DMS 273 (cell line): ENCODE results near the gene ZNF205.
A peak's percentile ranks its signal among the peaks of the same experiment; 100 is the strongest.
"Not testable (repeated sequence)": the region's sequence is repeated elsewhere in the genome, so short reads cannot be mapped to it uniquely, and the experiment has no call there.

ENCODE experiments used
- DNase-seq: peaks from one replicate; lab custom pipeline; 2025; ENCODE audit not compliant: unreplicated experiment; lab: John Stamatoyannopoulos, UW

The ZNF205 gene

GRCh38 chr16:3148256-3149192 is 36.1 kb downstream of the ZNF205 start:
- DNase-seq, result no peak

- DNase-seq, result no peak
Observed at GRCh38 chr16:3149193-3149530, 36.8 kb downstream of the ZNF205 start.

GRCh38 chr16:3149630-3150345 is 37.4 kb downstream of the ZNF205 start:
- peak; percentile 85 for DNase-seq

- DNase-seq, result peak; percentile 98
Observed at GRCh38 chr16:3150346-3151218, 38.2 kb downstream of the ZNF205 start.

- DNase-seq, result no peak
Observed at GRCh38 chr16:3152027-3152276, 39.6 kb downstream of the ZNF205 start.

GRCh38 chr16:3152277-3152990 is 40.0 kb downstream of the ZNF205 start:
- peak; percentile 98 for DNase-seq

- no peak for DNase-seq
Observed at GRCh38 chr16:3152991-3153368, 40.6 kb downstream of the ZNF205 start.

GRCh38 chr16:3155181-3155580 is 42.8 kb downstream of the ZNF205 start:
- no peak for DNase-seq

GRCh38 chr16:3155972-3156371 is 43.6 kb downstream of the ZNF205 start:
- no peak for DNase-seq

GRCh38 chr16:3157229-3158025 is 45.0 kb downstream of the ZNF205 start:
- DNase-seq, result peak; percentile 97

GRCh38 chr16:3158026-3158509 is 45.7 kb downstream of the ZNF205 start:
- peak; percentile 72 for DNase-seq

GRCh38 chr16:3158510-3159314 is 46.3 kb downstream of the ZNF205 start:
- peak; percentile 98 for DNase-seq

- DNase-seq, result peak; percentile 77
Observed at GRCh38 chr16:3161235-3162018, 49.0 kb downstream of the ZNF205 start.

GRCh38 chr16:3164121-3164991 is 52.0 kb downstream of the ZNF205 start:
- DNase-seq, result no peak

- no peak for DNase-seq
Observed at GRCh38 chr16:3165111-3165822, 52.9 kb downstream of the ZNF205 start.

- DNase-seq, result no peak
Observed at GRCh38 chr16:3166505-3166886, 54.1 kb downstream of the ZNF205 start.

GRCh38 chr16:3168729-3169128 is 56.3 kb downstream of the ZNF205 start:
- DNase-seq, result not testable (repeated sequence)
